ENCODE measurements around the gene CACUL1.

The CACUL1 gene

GRCh38 chr10:118732245-118733165 lies 22.3 kb downstream of the CACUL1 start:
- peak in 1 of 2 donors; percentile 43 for DNase-seq

GRCh38 chr10:118730756-118731456 lies 23.9 kb downstream of the CACUL1 start:
- DNase-seq, result no peak

- peak; percentile 20 to 46 for DNase-seq
Observed at GRCh38 chr10:118729641-118730258, 25.0 kb downstream of the CACUL1 start.

DNA sequence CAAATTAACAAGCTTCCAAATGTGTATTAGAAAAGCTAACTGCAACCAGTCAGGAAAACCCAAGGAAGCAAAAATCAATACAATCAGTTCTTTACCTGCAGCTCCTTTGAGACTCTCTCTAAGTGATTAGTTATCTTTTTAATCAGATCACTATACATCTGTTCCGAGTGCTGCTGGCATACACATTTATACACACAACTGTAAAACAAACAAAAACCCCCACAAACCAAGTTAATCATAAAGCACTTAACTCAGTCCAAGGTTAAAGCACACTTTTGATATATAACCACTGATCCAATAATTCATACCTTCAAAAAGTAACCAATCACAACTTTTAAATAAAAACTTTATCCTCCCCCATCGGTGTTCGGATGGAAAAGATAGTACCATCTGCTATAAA lies 25.6 kb downstream of the CACUL1 start:
- DNase-seq, result no peak

- DNase-seq, result no peak
Observed at GRCh38 chr10:118725886-118726500, 28.8 kb downstream of the CACUL1 start.

- no peak for DNase-seq
Observed at GRCh38 chr10:118723466-118723865, 31.3 kb downstream of the CACUL1 start.

DNA sequence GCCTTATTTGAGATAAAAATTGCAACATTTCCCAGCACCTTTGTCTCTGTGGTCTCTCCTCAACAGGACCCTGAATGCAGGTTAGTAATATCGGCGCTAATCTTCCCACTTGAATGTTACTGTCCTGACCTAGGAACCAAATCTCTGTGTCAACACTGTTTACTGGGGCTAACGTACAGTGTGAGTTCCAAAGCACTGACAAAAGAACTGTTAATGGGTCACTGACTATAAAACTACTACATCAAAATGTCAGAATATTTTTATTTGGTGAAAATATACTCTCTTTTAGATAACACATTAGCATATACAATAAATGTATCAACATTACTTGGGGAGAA lies 33.3 kb downstream of the CACUL1 start:
- DNase-seq, result no peak

DNA sequence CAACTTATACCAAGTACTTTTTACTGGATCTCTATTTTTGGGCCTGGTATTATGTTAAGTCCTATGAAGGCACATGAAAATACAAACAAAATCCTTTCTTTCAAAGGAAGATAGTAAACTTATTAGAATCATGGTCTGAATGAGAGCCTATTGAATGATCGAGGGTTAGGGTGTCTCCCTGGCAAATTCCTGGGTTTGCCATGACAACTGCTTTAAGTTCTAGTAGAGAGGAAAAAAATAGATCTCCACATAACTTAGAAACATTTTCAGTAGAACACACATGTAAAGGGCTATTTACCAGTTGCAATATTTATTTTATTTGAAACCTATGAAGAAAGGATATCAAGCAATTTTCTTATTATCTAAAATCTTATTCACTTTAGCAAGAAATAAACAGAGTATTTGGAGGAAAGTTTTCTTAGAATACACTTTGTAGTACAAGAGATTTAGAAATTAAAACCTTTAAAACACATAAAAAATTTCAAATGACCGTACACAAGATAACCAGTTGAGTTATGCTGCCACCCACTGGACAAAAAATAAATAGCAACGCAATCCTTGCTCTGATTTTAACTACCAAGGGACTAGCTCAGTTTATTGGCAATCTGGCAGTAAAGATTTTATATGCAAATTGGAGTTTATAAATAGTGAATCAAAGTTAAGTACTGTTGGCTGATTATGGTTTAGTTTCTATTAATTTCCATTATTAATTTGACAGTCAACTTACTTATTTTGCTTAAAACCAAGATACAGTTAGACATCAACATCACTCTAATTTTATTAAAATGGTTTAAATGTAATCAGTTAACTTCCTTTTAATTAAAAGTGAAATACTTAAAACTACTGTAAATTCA lies 33.9 kb downstream of the CACUL1 start:
- DNase-seq, result peak; percentile 45 to 75

- DNase-seq, result no peak
Observed at GRCh38 chr10:118714366-118714765, 40.4 kb downstream of the CACUL1 start.

DNA sequence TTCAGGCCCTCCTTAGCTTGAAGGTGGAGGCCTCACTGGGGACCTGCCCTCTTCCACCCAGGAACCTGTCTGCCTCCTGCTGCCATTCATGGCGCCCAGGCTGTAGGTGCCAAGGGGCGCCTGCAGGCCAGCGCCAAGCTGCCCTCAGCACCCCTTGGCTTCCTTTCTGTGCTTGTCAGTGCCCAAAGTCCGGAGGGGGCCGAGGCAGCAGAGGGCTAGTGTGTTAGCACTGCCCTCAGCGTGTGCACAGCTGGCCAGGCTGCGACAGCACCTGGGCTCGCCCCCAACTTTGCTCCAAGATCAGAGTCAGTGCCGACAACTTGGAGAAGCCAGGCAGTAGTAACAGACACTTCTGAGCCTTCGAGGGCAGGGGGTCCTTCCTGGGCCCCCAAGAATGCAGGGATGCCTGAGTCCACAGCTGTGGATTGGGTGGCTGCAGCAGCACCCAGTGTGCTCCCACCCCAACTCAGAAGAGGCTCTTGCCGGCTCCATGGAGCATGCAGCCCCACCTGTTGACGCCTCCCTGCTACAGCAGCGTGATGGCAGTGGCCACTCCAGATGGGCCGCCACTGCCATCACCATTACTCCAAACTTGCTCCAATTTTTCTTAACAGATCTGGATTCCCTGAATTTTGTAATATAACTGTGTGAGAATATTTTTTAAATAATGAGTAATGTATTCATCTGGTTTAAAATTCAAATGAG lies 41.7 kb downstream of the CACUL1 start:
- DNase-seq, result no peak

- DNase-seq, result no peak
Observed at GRCh38 chr10:118712080-118712479, 42.7 kb downstream of the CACUL1 start.

- no peak for DNase-seq
Observed at GRCh38 chr10:118710487-118710886, 44.3 kb downstream of the CACUL1 start.

DNA sequence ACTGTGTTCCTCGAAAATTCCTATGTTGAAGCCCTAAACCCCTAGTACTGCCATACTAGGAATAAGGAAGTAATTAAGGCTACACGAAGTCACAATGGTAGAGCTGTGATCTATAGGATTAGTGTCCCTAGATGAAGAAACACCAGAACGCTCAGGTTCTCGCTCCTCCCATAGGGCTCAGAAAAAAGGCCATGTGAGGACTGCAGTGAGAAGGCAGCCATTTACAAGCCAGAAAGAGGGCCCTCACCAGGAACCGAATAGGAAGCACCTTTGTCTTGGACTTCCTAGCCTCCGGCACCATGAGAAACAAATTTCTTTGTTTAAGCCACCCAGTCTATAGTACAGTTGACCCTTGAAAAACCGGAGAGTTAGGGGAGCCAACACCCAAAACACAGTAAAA lies 46.2 kb downstream of the CACUL1 start:
- no peak for DNase-seq

GRCh38 chr10:118704711-118705110 lies 50.1 kb downstream of the CACUL1 start:
- no peak for DNase-seq

- DNase-seq, result no peak
Observed at GRCh38 chr10:118701529-118702323, 53.0 kb downstream of the CACUL1 start.

GRCh38 chr10:118698421-118698820 lies 56.3 kb downstream of the CACUL1 start:
- peak; percentile 83 for DNase-seq

DNA sequence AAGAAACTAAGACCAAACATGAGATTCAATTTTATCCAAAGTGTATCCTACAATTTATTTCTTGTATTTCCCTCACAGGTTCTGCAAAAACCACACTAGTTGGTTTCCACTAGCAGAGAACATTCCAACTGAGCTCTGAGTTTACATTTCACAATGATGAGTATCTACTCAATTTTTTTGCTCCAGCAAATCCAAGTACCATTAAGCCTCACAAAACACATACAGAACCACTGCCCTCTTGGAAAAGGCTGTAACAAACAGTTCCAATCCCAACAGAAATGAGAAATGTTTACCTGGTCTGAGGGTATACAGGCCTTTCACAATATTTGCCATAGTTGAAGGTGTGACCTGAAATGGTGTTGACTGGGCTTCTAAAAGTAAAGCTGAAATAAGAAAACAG lies 59.9 kb downstream of the CACUL1 start:
- no peak for DNase-seq

GRCh38 chr10:118692872-118693271 lies 61.9 kb downstream of the CACUL1 start:
- no peak for DNase-seq

- DNase-seq, result no peak
Observed at GRCh38 chr10:118689070-118689858, 65.5 kb downstream of the CACUL1 start.

GRCh38 chr10:118687472-118687871 lies 67.3 kb downstream of the CACUL1 start:
- no peak for DNase-seq
